Stomach (tissue), 9 donors: ENCODE results near the gene SERPINB2. TPM values are rescaled to one million over a fixed set of nuclear protein-coding genes. Genes with fewer than 3 reads are reported as not detected.
A peak's percentile ranks its signal among the peaks of the same experiment; 100 is the strongest.

Source experiments
- DNase-seq, 2 donors: peaks; one replicate each; pipeline versions ENCODE4 v3.0.0 to v3.0.0-alpha.2; 2013 to 2019
- H3K27ac ChIP-seq, 5 donors: fragments of 200-600 bp in 4 of 5; sonication (generic) in 4 of 5; one replicate each; pipeline ENCODE4 v1.5.1; 2013 to 2019; ENCODE audit warnings: mild to moderate bottlenecking in 1 of 5, moderate library complexity in 1 of 5
- H3K27me3 ChIP-seq, 3 donors: fragments of 200-600 bp; sonication (generic); one replicate each; pipeline ENCODE4 v1.5.1; 2017 to 2019; ENCODE audit warnings: mixed run types in 1 of 3
- H3K36me3 ChIP-seq, 4 donors: fragments of 200-600 bp; sonication (generic); 1 replicate in 3 of 4; 2 replicates in 1 of 4; pipeline ENCODE4 v1.5.1; 2016 to 2019
- H3K4me1 ChIP-seq, 4 donors: fragments of 200-600 bp; sonication (generic); one replicate each; pipeline ENCODE4 v1.5.1; 2016 to 2019
- H3K4me3 ChIP-seq, 4 donors: fragments of 200-600 bp; sonication (generic) in 3 of 4; one replicate each; pipeline ENCODE4 v1.5.1; 2016 to 2019; ENCODE audit warnings: mild to moderate bottlenecking in 1 of 4
- H3K9me3 ChIP-seq, 4 donors: fragments of 200-600 bp; sonication (generic); one replicate each; pipeline ENCODE4 v1.5.1; 2016 to 2019
- EP300 ChIP-seq: sonication (generic); formaldehyde crosslinking; IDR thresholded peaks from one replicate; pipeline ENCODE4 v1.6.1; 2017; ENCODE audit warnings: antibody characterized with exemption
- POLR2A ChIP-seq, 4 donors: fragments of 450-650 bp; IDR thresholded peaks; one replicate each; pipeline ENCODE4 v1.6.1; 2016; ENCODE audit warnings: antibody characterized with exemption in 4 of 4, control low read depth in 2 of 4, mild to moderate bottlenecking in 1 of 4, moderate library complexity in 1 of 4
- POLR2AphosphoS5 ChIP-seq, 3 donors: sonication (generic); formaldehyde crosslinking; IDR thresholded peaks; one replicate each; pipeline ENCODE4 v1.6.1; 2016; ENCODE audit warnings: antibody characterized with exemption in 3 of 3
- WGBS, 5 donors: extraction: QIAGEN DNeasy Blood & Tissue Kit in 3 of 5; methylation state at CpG; one replicate each; pipeline versions ENCODE4 v1.1.5 to v1.1.7; 2013 to 2018; 5-methylcytosine and 5-hydroxymethylcytosine counted together
- intact Hi-C: fragments of 100-400 bp; cut with DNase I; formaldehyde crosslinking; loops from one replicate; pipeline ENCODE4 v1.15.1; 2023; ENCODE audit warnings: low total_unique reads
- polyA plus RNA-seq, 3 donors: library from polyadenylated mRNA; stranded (reverse); fragments of 200-250 nt; gene quantifications; one replicate each; pipeline ENCODE4 v1.2.3, GENCODE V29; 2013
- total RNA-seq, 5 donors: library from RNA; depleted of rRNA; stranded (reverse); fragments of >200 nt; gene quantifications; one replicate each; pipeline versions ENCODE4 v1.1.0 to v1.2.3, GENCODE V29; 2014 to 2016
- TF ChIP-seq, protein P1 (sequence below), 7 experiments: fragments of 450-650 bp in 4 of 7; fragments of 200-600 bp in 3 of 7; sonication (generic) in 3 of 7; IDR thresholded peaks; one replicate each; pipeline ENCODE4 v1.5.1; 2016 to 2019; ENCODE audit warnings: antibody characterized with exemption in 7 of 7, control low read depth in 2 of 7, mild to moderate bottlenecking in 1 of 7
- donor health status: healthy with polysubstance abuse.
- donor health status: Bipolar disorder and iron deficiency.
- donor health status: healthy.

Gene SERPINB2
- total and polyA plus RNA-seq, 8 donors = 0.46 to 22.4 (median 3.0) TPM; not detected in 4

DNA sequence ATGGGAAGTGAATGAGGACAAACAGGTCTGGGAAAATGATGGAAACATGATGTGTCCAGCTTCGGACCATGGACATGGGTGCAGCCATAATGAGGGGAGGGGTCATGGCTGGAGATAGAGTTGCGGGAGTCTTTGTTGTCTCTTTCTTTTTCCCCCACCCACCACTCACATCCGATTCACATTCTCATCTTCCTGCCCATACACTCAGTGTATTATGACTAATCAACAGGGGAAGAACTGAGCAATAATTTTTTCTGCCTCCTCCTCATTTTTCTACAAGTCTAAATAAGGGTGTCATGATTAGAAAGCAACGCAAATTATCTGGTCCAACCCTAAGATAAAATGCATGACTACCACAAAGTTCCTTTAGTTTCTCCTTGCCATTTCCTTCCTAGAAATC lies 5.7 kb upstream of the SERPINB2 start:
- intact Hi-C loops = no loop called here
- H3K36me3 ChIP-seq = no peaks in the 10 kb centered on the region
- H3K4me3 ChIP-seq = no peak overlapping the region
- TF ChIP-seq POLR2AphosphoS5 (IDR thresholded peaks at IDR 0.05) = no peak
- 68 to 80% (median 73%) methylated on average over 4 of the region's 4 CpGs for WGBS, 5 donors
- no peak for DNase-seq
- H3K27me3 ChIP-seq = no peaks in the 10 kb centered on the region
- H3K9me3 ChIP-seq = no peaks in the 10 kb centered on the region
- H3K27ac ChIP-seq = no peak overlapping the region
- H3K4me1 ChIP-seq = peaks cover 0 to 5% (median 0%) of the 10 kb centered on the region in 4 donors

GRCh38 chr18:63882333-63883141 lies 5.0 kb upstream of the SERPINB2 start:
- peak; percentile 50 to 58 for DNase-seq
- Histone ChIP-seq H3K9me3 (no peaks in the 10 kb centered on the region), H3K27me3 (no peaks in the 10 kb centered on the region), H3K4me3 (no peak overlapping the region), H3K4me1 (peaks cover 0 to 5% (median 0%) of the 10 kb centered on the region in 4 donors), H3K27ac (peak overlapping the region in 1 of 5 donors; percentile 33), H3K36me3 (no peaks in the 10 kb centered on the region)
- no peak for TF ChIP-seq EP300
- peak in 2 of 3 donors; percentile 79 to 84 for TF ChIP-seq POLR2AphosphoS5 (IDR thresholded peaks at IDR 0.05)
- TF ChIP-seq, protein P1, sequence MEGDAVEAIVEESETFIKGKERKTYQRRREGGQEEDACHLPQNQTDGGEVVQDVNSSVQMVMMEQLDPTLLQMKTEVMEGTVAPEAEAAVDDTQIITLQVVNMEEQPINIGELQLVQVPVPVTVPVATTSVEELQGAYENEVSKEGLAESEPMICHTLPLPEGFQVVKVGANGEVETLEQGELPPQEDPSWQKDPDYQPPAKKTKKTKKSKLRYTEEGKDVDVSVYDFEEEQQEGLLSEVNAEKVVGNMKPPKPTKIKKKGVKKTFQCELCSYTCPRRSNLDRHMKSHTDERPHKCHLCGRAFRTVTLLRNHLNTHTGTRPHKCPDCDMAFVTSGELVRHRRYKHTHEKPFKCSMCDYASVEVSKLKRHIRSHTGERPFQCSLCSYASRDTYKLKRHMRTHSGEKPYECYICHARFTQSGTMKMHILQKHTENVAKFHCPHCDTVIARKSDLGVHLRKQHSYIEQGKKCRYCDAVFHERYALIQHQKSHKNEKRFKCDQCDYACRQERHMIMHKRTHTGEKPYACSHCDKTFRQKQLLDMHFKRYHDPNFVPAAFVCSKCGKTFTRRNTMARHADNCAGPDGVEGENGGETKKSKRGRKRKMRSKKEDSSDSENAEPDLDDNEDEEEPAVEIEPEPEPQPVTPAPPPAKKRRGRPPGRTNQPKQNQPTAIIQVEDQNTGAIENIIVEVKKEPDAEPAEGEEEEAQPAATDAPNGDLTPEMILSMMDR (IDR thresholded peaks at IDR 0.05) = no peak
- 28 to 55% (median 46%) methylated on average over 8 of the region's 8 CpGs for WGBS, 5 donors
- intact Hi-C loops = no loop called here

GRCh38 chr18:63883617-63884016 lies 3.9 kb upstream of the SERPINB2 start:
- H3K4me3 ChIP-seq = no peak overlapping the region
- no peak for TF ChIP-seq POLR2AphosphoS5 (IDR thresholded peaks at IDR 0.05)
- no peak for TF ChIP-seq EP300
- TF ChIP-seq POLR2A (IDR thresholded peaks at IDR 0.05) = no peak
- TF ChIP-seq, protein P1 (IDR thresholded peaks at IDR 0.05) = no peak
- H3K36me3 ChIP-seq = no peaks in the 10 kb centered on the region
- H3K27ac ChIP-seq = no peak overlapping the region
- intact Hi-C loops = no loop called here
- no peaks in the 10 kb centered on the region for H3K27me3 ChIP-seq
- no peaks in the 10 kb centered on the region for H3K9me3 ChIP-seq
- H3K4me1 ChIP-seq = peaks cover 0 to 5% (median 0%) of the 10 kb centered on the region in 4 donors
- no peak for DNase-seq

DNA sequence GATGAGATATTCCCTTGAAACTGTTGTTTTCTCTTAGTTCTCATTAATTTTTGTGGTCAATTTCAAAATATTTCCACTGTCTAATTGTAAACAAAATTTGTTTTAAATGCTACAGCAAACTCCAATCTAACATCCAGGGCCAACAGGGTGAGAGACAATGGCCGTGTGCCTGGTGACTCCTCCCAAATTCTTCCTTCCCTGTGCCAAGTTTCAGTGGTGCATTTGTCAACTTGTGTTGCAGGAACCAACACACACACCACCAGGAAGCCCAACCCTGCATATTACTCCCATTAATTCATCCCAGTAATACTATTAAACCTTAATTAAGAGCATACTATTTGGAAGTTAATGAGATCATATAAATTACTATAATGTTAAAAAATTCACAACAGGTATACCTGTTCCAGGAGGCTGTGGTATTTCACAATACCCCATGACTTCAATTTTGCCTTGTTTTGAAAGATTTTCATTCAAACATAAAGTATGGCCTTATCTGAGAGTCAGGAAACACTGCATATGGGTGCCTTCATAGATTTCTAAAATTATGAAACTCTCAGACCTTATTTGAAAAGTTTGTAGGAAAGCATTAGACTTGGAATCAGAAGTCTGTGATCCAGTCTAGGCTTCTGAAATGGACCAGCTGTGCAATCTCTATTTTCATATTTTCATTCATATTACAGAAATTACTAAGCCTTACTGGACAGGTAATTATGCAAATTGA lies 1.1 kb downstream of the SERPINB2 start:
- intact Hi-C loops = no loop called here
- H3K27ac ChIP-seq = no peak overlapping the region

More for the DNA sequence above, 1.1 kb downstream of the SERPINB2 start:
- Histone ChIP-seq H3K27me3 (no peaks in the 10 kb centered on the region), H3K4me3 (no peak overlapping the region), H3K4me1 (no peaks in the 10 kb centered on the region), H3K9me3 (no peaks in the 10 kb centered on the region), H3K36me3 (no peaks in the 10 kb centered on the region)
- WGBS, 5 donors = 0 to 15% (median 7%) methylated on average over 1 of the region's 1 CpG
- peak in 1 of 2 donors; percentile 12 for DNase-seq
- no peak for TF ChIP-seq POLR2A (IDR thresholded peaks at IDR 0.05)
- no peak for TF ChIP-seq EP300
- TF ChIP-seq, protein P1 (IDR thresholded peaks at IDR 0.05) = no peak
